Natural killer cell (primary cell): ENCODE measurements around the gene STARD8. TPM values are rescaled to one million over a fixed set of nuclear protein-coding genes. Genes with fewer than 3 reads are reported as not detected.

ENCODE experiments used
- ATAC-seq, 3 donors: fragments of 150-1000 bp in 2 of 3; fragments of 200-7000 bp in 1 of 3; cut with Tn5 transposase; 1 replicate in 1 of 3; 2 replicates in 2 of 3; pipeline ENCODE4 v1.10.0; 2021; ENCODE audit warnings: mild to moderate bottlenecking in 2 of 3, moderate library complexity in 2 of 3
- DNase-seq, 2 donors: peaks; one replicate each; pipeline versions ENCODE4 v3.0.0 to v3.0.0-alpha.2; 2013 to 2021; ENCODE audit warnings: mixed read lengths in 1 of 2
- H3K27ac ChIP-seq: one replicate; pipeline ENCODE4 v1.5.1; 2013; ENCODE audit warnings: mild to moderate bottlenecking, low read length
- H3K27me3 ChIP-seq: one replicate; pipeline ENCODE4 v1.6.1; 2013; ENCODE audit warnings: low read length; ENCODE audit not compliant: control insufficient read depth, insufficient read depth
- H3K36me3 ChIP-seq: one replicate; pipeline ENCODE4 v1.6.1; 2013; ENCODE audit warnings: low read length; ENCODE audit not compliant: control insufficient read depth, insufficient read depth
- H3K4me1 ChIP-seq: one replicate; pipeline ENCODE4 v1.6.1; 2013; ENCODE audit warnings: low read length; ENCODE audit not compliant: control insufficient read depth, insufficient read depth
- H3K4me3 ChIP-seq: one replicate; pipeline ENCODE4 v1.5.1; 2013; ENCODE audit warnings: low read length
- H3K9me3 ChIP-seq: one replicate; pipeline ENCODE4 v1.6.1; 2013; ENCODE audit warnings: low read length; ENCODE audit not compliant: control insufficient read depth, insufficient read depth
- H3K27ac Mint-ChIP-seq, 2 donors: one replicate each; pipeline ENCODE4 v1.8.0; 2022; ENCODE audit warnings: mild to moderate bottlenecking in 2 of 2, mixed read lengths in 2 of 2, moderate library complexity in 1 of 2
- H3K27me3 Mint-ChIP-seq, 2 donors: one replicate each; pipeline ENCODE4 v1.8.0; 2022; ENCODE audit warnings: low read depth in 2 of 2, mixed read lengths in 2 of 2
- H3K36me3 Mint-ChIP-seq: one replicate; pipeline ENCODE4 v1.8.0; 2022; ENCODE audit warnings: mixed read lengths
- H3K4me1 Mint-ChIP-seq, 2 donors: one replicate each; pipeline ENCODE4 v1.8.0; 2022; ENCODE audit warnings: mixed read lengths in 2 of 2
- H3K4me3 Mint-ChIP-seq: one replicate; pipeline ENCODE4 v1.8.0; 2022; ENCODE audit warnings: mild to moderate bottlenecking, moderate library complexity, mixed read lengths
- H3K9me3 Mint-ChIP-seq, 2 donors: one replicate each; pipeline ENCODE4 v1.8.0; 2022; ENCODE audit warnings: mixed read lengths in 2 of 2
- WGBS: methylation state at CpG from one replicate; pipeline ENCODE4 v1.1.7; 2013; ENCODE audit warnings: missing lambda C conversion rate; ENCODE audit not compliant: insufficient coverage; 5-methylcytosine and 5-hydroxymethylcytosine counted together
- intact Hi-C: fragments of 100-400 bp; cut with micrococcal nuclease; formaldehyde crosslinking; loops from one replicate; pipeline ENCODE4 v1.14.2; 2022
- total RNA-seq, 4 donors: library from RNA; stranded (reverse); fragments of 120-200 nt in 1 of 4; gene quantifications; one replicate each; pipeline versions ENCODE4 v1.2.3 to v1.2.4, GENCODE V29; 2013 to 2022
- TF ChIP-seq, protein P1 (sequence below): fragments of 200-600 bp; IDR thresholded peaks from one replicate; pipeline ENCODE4 v1.8.0; 2022; ENCODE audit warnings: antibody characterized with exemption

The STARD8 gene
- total RNA-seq, 3 donors from 2014 or later (not counting 1 experiment from before 2014, with no cell fraction given), result 0.97 to 1.3 (median 1.1) TPM

DNA sequence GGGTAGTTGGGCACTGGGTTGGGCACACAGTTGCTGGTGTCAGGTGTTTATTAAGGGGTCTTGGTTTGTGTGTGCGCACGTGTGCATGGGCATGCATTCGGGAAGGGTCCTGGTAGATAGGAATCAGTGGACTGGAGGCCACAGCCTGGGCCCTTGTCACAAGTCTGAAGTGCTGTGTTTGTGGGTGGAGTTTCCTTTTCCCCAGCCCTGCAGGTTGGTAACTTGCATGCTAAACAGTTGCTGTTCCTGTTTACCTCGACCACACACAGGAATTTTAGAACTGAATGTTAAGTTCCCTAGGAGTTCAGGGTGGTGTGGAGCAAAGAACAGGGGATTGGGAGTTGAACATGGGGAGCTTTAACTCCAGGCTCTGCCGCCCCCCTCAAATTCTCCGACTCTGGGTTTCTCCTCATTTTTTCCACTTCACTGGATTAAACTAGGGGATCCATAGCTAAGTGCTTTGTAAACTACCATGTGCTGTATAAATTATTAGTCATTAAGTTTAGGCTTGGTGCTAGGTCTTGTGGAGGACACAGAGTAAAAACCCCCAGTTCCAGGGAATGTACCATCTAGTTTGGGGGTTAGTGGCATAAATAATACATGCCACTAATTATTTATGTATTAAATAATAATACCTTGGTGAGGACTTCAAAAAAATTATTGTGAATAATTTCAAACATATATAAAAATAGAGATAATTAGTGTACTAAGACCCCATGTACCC lies 49.0 kb downstream of the STARD8 start:
- no peaks in the 10 kb centered on the region for H3K9me3 Mint-ChIP-seq
- H3K36me3 Mint-ChIP-seq, result no peaks in the 10 kb centered on the region
- H3K27ac ChIP-seq, result no peak overlapping the region
- H3K36me3 ChIP-seq, result no peaks in the 10 kb centered on the region
- H3K9me3 ChIP-seq, result no peaks in the 10 kb centered on the region
- TF ChIP-seq, protein P1, sequence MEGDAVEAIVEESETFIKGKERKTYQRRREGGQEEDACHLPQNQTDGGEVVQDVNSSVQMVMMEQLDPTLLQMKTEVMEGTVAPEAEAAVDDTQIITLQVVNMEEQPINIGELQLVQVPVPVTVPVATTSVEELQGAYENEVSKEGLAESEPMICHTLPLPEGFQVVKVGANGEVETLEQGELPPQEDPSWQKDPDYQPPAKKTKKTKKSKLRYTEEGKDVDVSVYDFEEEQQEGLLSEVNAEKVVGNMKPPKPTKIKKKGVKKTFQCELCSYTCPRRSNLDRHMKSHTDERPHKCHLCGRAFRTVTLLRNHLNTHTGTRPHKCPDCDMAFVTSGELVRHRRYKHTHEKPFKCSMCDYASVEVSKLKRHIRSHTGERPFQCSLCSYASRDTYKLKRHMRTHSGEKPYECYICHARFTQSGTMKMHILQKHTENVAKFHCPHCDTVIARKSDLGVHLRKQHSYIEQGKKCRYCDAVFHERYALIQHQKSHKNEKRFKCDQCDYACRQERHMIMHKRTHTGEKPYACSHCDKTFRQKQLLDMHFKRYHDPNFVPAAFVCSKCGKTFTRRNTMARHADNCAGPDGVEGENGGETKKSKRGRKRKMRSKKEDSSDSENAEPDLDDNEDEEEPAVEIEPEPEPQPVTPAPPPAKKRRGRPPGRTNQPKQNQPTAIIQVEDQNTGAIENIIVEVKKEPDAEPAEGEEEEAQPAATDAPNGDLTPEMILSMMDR, result no peak
- DNase-seq, result no peak
- H3K27me3 Mint-ChIP-seq, result peaks cover 0 to 6% of the 10 kb centered on the region in 2 donors
- no peak for ATAC-seq
- intact Hi-C loops, result no loop called here
- H3K4me3 ChIP-seq, result no peak overlapping the region
- WGBS, result 31% methylated on average over 3 of the region's 6 CpGs
- H3K4me3 Mint-ChIP-seq, result no peak overlapping the region
- peaks cover 2% of the 10 kb centered on the region for H3K27me3 ChIP-seq
- H3K4me1 Mint-ChIP-seq, result peaks cover 0 to 5% of the 10 kb centered on the region in 2 donors
- H3K27ac Mint-ChIP-seq, result no peak overlapping the region
- H3K4me1 ChIP-seq, result peaks cover 13% of the 10 kb centered on the region

DNA sequence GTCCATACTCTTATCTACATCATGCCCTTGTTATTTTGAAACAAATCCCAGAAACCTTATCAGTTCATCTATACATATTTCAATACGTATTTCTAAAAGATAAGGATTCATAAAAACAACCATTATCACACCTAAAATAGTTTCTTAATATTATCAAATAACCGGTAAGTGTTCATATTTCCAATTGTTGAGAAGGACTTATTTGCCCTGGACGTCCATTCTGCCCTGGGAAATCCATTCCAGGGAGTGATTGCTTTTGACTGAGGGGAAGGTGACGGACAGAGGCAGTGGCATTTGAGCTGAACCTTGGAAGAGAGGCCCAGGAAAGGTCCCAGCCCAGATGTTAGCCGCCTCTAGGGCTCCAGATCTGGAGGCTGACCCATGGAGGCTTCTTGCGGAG lies 49.6 kb downstream of the STARD8 start:
- ATAC-seq (no peak), DNase-seq (no peak)
- Histone ChIP-seq H3K4me1 (peaks cover 13% of the 10 kb centered on the region), H3K27ac (no peak overlapping the region), H3K27me3 (peaks cover 2% of the 10 kb centered on the region), H3K36me3 (no peaks in the 10 kb centered on the region), H3K9me3 (no peaks in the 10 kb centered on the region), H3K4me3 (no peak overlapping the region)
- TF ChIP-seq, protein P1, result no peak
- WGBS, result 82% methylated on average over 5 of the region's 6 CpGs
- Mint-ChIP-seq H3K4me3 (no peak overlapping the region), H3K4me1 (peaks cover 0 to 5% of the 10 kb centered on the region in 2 donors), H3K27me3 (peaks cover 0 to 6% of the 10 kb centered on the region in 2 donors), H3K9me3 (no peaks in the 10 kb centered on the region), H3K27ac (no peak overlapping the region), H3K36me3 (no peaks in the 10 kb centered on the region)
- intact Hi-C loops, result no loop called here

DNA sequence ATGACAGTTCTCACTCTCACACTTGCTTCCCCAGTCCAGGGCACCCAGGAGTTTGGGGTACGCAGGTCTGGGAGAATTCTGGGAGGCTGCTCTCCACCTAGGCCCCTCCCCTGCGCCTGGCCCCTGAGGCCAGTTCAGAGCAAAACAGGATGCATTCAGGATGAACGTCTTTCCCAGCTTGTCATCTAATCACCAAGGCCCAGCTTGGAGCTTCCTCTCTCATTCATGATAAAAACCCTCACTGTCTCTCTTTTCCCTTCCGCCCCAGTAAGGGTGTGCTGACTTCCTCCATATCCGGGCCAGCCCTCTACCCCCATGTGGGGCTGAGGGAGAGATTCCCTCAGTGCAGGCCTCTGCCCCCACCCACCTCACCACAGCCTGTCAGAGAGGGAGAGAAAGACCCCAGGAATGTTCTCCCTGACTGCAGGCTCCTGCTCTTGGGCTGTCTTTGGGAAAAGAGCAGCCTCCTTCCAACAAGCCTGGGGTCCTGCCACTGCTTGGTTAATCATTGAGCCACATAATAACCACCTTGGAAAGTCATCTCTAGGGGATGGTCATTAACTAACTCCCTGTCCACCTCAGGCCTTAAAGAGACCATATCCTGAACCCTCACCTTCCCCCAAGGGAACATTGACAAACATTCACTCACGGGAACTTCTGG lies 50.1 kb downstream of the STARD8 start:
- H3K4me3 ChIP-seq, result no peak overlapping the region
- no peaks in the 10 kb centered on the region for H3K36me3 ChIP-seq
- TF ChIP-seq, protein P1, result no peak
- WGBS, result 65% methylated on average over 4 of the region's 6 CpGs
- no peak overlapping the region for H3K4me3 Mint-ChIP-seq
- ATAC-seq (no peak), DNase-seq (no peak)
- H3K9me3 ChIP-seq, result no peaks in the 10 kb centered on the region
- no peaks in the 10 kb centered on the region for H3K9me3 Mint-ChIP-seq
- peaks cover 13% of the 10 kb centered on the region for H3K4me1 ChIP-seq
- peaks cover 0 to 6% of the 10 kb centered on the region in 2 donors for H3K27me3 Mint-ChIP-seq
- H3K27ac ChIP-seq, result no peak overlapping the region
- H3K4me1 Mint-ChIP-seq, result peaks cover 0 to 5% of the 10 kb centered on the region in 2 donors
- intact Hi-C loops, result no loop called here
- no peaks in the 10 kb centered on the region for H3K36me3 Mint-ChIP-seq
- peaks cover 2% of the 10 kb centered on the region for H3K27me3 ChIP-seq
- H3K27ac Mint-ChIP-seq, result no peak overlapping the region
